Transverse colon (tissue), 4 donors: ENCODE results near the gene POLR3G. TPM values are rescaled to one million over a fixed set of nuclear protein-coding genes. Genes with fewer than 3 reads are reported as not detected.

Source experiments
- DNase-seq: peaks from one replicate; pipeline ENCODE4 v3.0.0-alpha.2; 2019
- H3K27ac ChIP-seq, 4 donors: fragments of 200-600 bp; sonication (generic); 2 replicates each; pipeline ENCODE4 v1.5.1; 2016 to 2018; ENCODE audit warnings: inconsistent platforms in 4 of 4
- H3K27me3 ChIP-seq: fragments of 200-600 bp; sonication (generic); 2 replicates; pipeline ENCODE4 v1.5.1; 2017; ENCODE audit warnings: inconsistent platforms
- H3K36me3 ChIP-seq, 4 donors: fragments of 200-600 bp; sonication (generic); 2 replicates each; pipeline ENCODE4 v1.5.1; 2017 to 2019; ENCODE audit warnings: inconsistent platforms in 4 of 4
- H3K4me1 ChIP-seq, 4 donors: fragments of 200-600 bp; sonication (generic); 2 replicates each; pipeline ENCODE4 v1.5.1; 2017 to 2020; ENCODE audit warnings: inconsistent platforms in 4 of 4
- H3K4me3 ChIP-seq, 4 donors: fragments of 200-600 bp; sonication (generic); 1 replicate in 1 of 4; 2 replicates in 3 of 4; pipeline versions ENCODE4 v1.5.1 to v1.6.1; 2017 to 2019; ENCODE audit warnings: inconsistent platforms in 4 of 4
- H3K9me3 ChIP-seq, 2 donors: fragments of 200-600 bp; sonication (generic); 2 replicates each; pipeline ENCODE4 v1.5.1; 2017 to 2019; ENCODE audit warnings: inconsistent platforms in 2 of 2
- CTCF ChIP-seq, 5 experiments: fragments of 200-600 bp in 3 of 5; fragments of 450-650 bp in 2 of 5; sonication (generic) in 3 of 5; IDR thresholded peaks; 1 replicate in 2 of 5; 2 replicates in 3 of 5; pipeline ENCODE4 v1.5.1; 2016 to 2017; ENCODE audit warnings: antibody characterized with exemption in 5 of 5, inconsistent platforms in 3 of 5, mild to moderate bottlenecking in 2 of 5, moderate library complexity in 1 of 5
- EP300 ChIP-seq: sonication (generic); formaldehyde crosslinking; IDR thresholded peaks from one replicate; pipeline ENCODE4 v1.6.1; 2017; ENCODE audit warnings: antibody characterized with exemption, low read depth
- POLR2A ChIP-seq: fragments of 450-650 bp; IDR thresholded peaks from one replicate; pipeline ENCODE4 v1.6.1; 2016; ENCODE audit warnings: antibody characterized with exemption, mild to moderate bottlenecking, moderate library complexity
- POLR2AphosphoS5 ChIP-seq, 3 donors: sonication (generic); formaldehyde crosslinking; IDR thresholded peaks; one replicate each; pipeline ENCODE4 v1.6.1; 2016; ENCODE audit warnings: antibody characterized with exemption in 3 of 3
- whole genome bisulfite sequencing, 2 donors: methylation state at CpG; one replicate each; pipeline ENCODE4 v1.1.5; 2018; ENCODE audit warnings: low coverage in 1 of 2; 5-methylcytosine and 5-hydroxymethylcytosine counted together
- in situ Hi-C, 4 donors: fragments of 200-750 bp; cut with MboI; loops; one replicate each; pipeline versions ENCODE4 v1.15.0 to v1.15.1; 2017; ENCODE audit warnings: low sequenced_read_pairs in 3 of 4, low pct_ligation_motif_present in 1 of 4, low pct_unique_long_range_greater_than_20kb in 1 of 4
- intact Hi-C: fragments of 100-400 bp; cut with DNase I; formaldehyde crosslinking; loops from one replicate; pipeline ENCODE4 v1.15.1; 2023; ENCODE audit warnings: low total_unique reads
- total RNA-seq, 4 donors: library from RNA; depleted of rRNA; stranded (reverse); fragments of >200 nt; gene quantifications; one replicate each; pipeline ENCODE4 v1.1.0, GENCODE V29; 2016

Gene POLR3G
- total RNA-seq, 4 donors from 2014 or later, result 1.1 to 6.7 (median 2.5) TPM; not detected in 1

- WGBS, 2 donors, result 49 to 89% methylated on average over 1 to 2 of the region's 2 CpGs
- no peaks in the 10 kb centered on the region for H3K27me3 ChIP-seq
- peaks cover 0 to 8% (median 4%) of the 10 kb centered on the region in 4 donors for H3K4me1 ChIP-seq
- in situ Hi-C loops (loop anchor here in 3 of 4 donors (25.0 kb wide), 2 partner anchors 97 to 347 kb away; partner anchors contain the start of gene LYSMD3 (in 1 of the 3)), intact Hi-C loops (no loop called here)
- no peaks in the 10 kb centered on the region for H3K9me3 ChIP-seq
- H3K36me3 ChIP-seq, result no peaks in the 10 kb centered on the region
- no peak for TF ChIP-seq POLR2A
- TF ChIP-seq EP300, result no peak
- TF ChIP-seq POLR2AphosphoS5 (IDR thresholded peaks at IDR 0.05), result no peak
- TF ChIP-seq CTCF (IDR thresholded peaks at IDR 0.05), result no peak
- H3K27ac ChIP-seq, result no peak overlapping the region
- no peak overlapping the region for H3K4me3 ChIP-seq
- no peak for DNase-seq
Observed at GRCh38 chr5:90440644-90441043, 34.0 kb upstream of the POLR3G start.

DNA sequence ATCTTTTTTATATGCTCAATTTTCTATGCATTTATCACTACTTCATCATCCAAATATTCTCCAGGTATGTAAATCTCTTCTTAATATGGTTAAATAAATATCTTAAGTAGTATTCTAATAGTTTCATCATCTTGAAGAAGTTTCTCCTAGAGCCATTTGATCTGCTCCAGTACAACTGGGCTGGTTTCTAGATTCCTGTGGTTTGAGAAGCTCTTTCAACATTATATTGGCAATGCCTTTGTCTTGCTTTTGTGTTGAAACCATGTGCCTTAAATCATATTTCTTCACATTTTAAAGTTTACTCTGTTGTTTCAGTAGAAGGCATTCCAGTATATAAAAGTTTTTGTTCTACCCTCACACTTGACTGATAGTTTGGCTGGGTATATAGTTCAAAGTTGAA is 27.7 kb upstream of the POLR3G start:
- H3K27me3 ChIP-seq, result no peaks in the 10 kb centered on the region
- no peaks in the 10 kb centered on the region for H3K36me3 ChIP-seq
- no peaks in the 10 kb centered on the region for H3K4me1 ChIP-seq
- no peaks in the 10 kb centered on the region for H3K9me3 ChIP-seq
- in situ Hi-C loops, result loop anchor here in 3 of 4 donors (25.0 kb wide), 2 partner anchors 90 to 340 kb away; partner anchors contain the start of gene LYSMD3 (in 1 of the 3)
- intact Hi-C loops, result no loop called here
- H3K27ac ChIP-seq, result no peak overlapping the region
- TF ChIP-seq POLR2AphosphoS5 (IDR thresholded peaks at IDR 0.05), result no peak
- no peak for TF ChIP-seq CTCF (IDR thresholded peaks at IDR 0.05)
- no peak for TF ChIP-seq POLR2A
- no peak for TF ChIP-seq EP300
- H3K4me3 ChIP-seq, result no peak overlapping the region
- DNase-seq, result no peak

- Histone ChIP-seq H3K4me3 (no peak overlapping the region), H3K9me3 (no peaks in the 10 kb centered on the region), H3K27ac (no peak overlapping the region), H3K4me1 (peaks cover 0 to 7% (median 3%) of the 10 kb centered on the region in 4 donors), H3K36me3 (no peaks in the 10 kb centered on the region), H3K27me3 (no peaks in the 10 kb centered on the region)
- in situ Hi-C loops (loop anchor here in 1 of 4 donors (25.0 kb wide), 1 partner anchor 326 kb away; no protein-coding TSS in a partner anchor), intact Hi-C loops (no loop called here)
- WGBS, 2 donors, result 79 to 84% methylated on average over 4 of the region's 4 CpGs
- DNase-seq, result no peak
- TF ChIP-seq EP300 (no peak), POLR2AphosphoS5 (IDR thresholded peaks at IDR 0.05) (no peak)
Observed at GRCh38 chr5:90461288-90461687, 13.4 kb upstream of the POLR3G start.

DNA sequence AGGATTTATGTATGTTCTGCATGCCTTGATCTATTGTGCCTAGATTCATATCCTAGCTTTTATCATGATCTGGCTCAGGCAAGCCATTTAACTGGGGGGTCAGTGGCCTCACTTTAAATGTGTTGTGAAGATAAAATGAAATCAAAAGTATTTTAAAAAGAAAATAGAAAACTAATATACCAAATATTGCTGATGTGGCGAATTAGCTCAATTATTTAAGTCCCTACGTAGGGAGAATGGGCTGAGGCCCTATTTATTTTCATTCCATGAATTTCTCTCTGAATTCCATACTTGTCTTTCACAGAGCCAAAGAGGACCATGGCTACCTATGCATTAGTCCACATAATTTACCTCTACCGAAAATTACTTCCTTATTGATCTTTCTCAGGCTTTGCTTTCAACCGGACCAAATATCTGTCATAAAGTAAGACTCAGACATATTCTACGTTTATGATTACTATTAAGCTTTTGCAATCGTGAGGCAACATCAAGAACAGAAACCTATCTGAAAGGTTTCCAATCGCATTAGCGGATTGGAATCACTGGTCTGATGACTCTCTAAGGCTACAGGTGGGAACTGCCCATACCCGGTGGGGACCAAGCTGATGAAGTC is 1.8 kb upstream of the POLR3G start:
- H3K4me1 ChIP-seq, result peaks cover 5 to 28% (median 18%) of the 10 kb centered on the region in 4 donors
- in situ Hi-C loops, result loop anchor here in 2 of 4 donors (10.0 to 25.0 kb wide), 2 partner anchors 52 to 314 kb away; partner anchors contain the start of gene LYSMD3 (in 1 of the 2)
- intact Hi-C loops, result no loop called here
- no peaks in the 10 kb centered on the region for H3K27me3 ChIP-seq
- WGBS, 2 donors, result 39 to 47% methylated on average over 7 to 9 of the region's 9 CpGs
- H3K9me3 ChIP-seq, result no peaks in the 10 kb centered on the region
- peak overlapping the region; percentile 75 to 78 (median 76) for H3K4me3 ChIP-seq
- DNase-seq, result no peak
- peak overlapping the region; percentile 84 to 93 (median 92) for H3K27ac ChIP-seq
- TF ChIP-seq CTCF (IDR thresholded peaks at IDR 0.05) (no peak), EP300 (no peak), POLR2A (no peak), POLR2AphosphoS5 (IDR thresholded peaks at IDR 0.05) (no peak)
- H3K36me3 ChIP-seq, result no peaks in the 10 kb centered on the region
